HK-2 (cell line): ENCODE measurements around the gene FAM131C.
"Not testable (repeated sequence)": the region's sequence is repeated elsewhere in the genome, so short reads cannot be mapped to it uniquely, and the experiment has no call there.

Source experiments
- DNase-seq: peaks from one replicate; pipeline ENCODE4 v3.0.0-alpha.2; 2018; ENCODE audit not compliant: unreplicated experiment

Gene FAM131C

DNA sequence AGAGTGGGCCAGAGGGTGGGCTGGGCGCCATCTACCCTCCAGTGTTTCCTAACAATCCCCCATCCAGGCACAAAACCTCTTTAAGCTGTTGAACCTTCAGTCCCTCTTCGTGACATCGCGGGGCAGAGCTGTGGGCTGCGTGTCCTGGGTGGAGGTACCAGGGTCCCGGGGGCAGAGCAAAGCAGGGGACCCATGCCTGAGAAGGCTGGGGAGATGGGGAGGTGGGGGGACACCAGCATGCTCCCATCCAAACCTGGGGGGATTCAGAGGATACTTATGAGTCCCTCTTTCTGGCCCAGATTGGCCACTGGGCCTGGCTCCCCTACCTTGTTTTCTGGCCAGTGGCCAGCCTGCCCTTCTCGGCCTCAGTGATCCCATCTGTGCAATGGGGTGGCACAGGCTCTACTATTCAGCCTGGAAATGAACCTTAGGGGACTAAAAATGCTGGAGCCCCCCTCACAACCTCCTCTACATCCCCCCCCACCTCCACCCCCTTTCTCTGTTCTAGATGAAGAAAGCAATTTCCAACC lies 40.3 kb downstream of the FAM131C start:
- not testable (repeated sequence) for DNase-seq

- DNase-seq, result peak; percentile 84
These were observed 40.9 kb downstream of the FAM131C start for GRCh38 chr1:16032388-16033102.

GRCh38 chr1:16031551-16031950 lies 41.9 kb downstream of the FAM131C start:
- DNase-seq, result no peak

- no peak for DNase-seq
These were observed 44.2 kb downstream of the FAM131C start for GRCh38 chr1:16029288-16029687.

DNA sequence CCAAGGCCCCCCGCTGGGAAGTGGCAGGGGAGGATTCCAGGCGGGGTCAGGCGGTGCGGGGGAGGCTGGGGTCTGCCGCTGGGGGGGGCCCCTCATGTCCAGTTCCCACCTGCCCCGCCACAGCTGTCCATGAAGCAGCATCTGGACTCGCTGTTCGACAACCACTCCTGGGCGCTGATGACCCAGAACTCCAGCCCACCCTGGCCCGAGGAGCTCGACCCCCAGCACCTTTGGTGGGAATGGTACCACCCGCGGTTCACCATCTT lies 44.5 kb downstream of the FAM131C start:
- not testable (repeated sequence) for DNase-seq

DNA sequence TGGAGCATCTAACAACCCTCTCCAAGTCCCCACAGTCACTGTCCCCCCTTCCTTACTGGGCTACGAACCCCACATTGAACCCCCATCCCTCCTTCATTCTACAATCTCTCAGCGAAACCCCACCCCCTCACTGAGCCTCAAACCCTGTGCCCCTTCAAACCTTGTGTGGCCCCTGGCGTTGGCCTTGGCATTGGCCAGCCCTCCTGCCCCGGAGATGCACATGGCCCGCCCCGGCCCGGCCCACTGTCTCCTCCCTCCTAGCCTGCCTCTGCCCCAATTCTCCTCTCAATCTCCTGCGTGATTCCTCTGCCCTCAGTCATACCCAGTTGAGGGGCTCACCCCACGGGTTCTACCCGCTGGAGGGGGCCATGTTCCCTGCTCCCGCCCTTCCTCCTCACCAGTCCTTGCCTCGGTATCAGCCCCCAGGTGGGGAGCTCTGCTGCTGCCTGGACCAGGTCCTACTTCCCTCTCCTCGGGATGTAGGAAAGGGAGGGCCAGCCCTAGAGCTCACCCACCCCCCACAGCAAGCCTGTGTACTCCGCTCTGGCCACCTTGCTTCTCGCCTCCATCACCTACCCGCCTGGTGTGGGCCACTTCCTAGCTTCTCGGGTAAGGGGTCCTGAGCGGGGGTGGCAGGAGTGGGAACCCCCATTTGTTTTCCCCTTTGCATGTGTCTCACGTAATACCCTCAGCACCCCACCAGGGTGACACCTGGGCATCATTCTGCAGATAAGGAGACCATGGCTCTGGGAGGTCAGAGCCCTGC lies 45.0 kb downstream of the FAM131C start:
- DNase-seq, result no peak

GRCh38 chr1:16026723-16027484 lies 46.5 kb downstream of the FAM131C start:
- no peak for DNase-seq

GRCh38 chr1:16026302-16026701 lies 47.1 kb downstream of the FAM131C start:
- not testable (repeated sequence) for DNase-seq

DNA sequence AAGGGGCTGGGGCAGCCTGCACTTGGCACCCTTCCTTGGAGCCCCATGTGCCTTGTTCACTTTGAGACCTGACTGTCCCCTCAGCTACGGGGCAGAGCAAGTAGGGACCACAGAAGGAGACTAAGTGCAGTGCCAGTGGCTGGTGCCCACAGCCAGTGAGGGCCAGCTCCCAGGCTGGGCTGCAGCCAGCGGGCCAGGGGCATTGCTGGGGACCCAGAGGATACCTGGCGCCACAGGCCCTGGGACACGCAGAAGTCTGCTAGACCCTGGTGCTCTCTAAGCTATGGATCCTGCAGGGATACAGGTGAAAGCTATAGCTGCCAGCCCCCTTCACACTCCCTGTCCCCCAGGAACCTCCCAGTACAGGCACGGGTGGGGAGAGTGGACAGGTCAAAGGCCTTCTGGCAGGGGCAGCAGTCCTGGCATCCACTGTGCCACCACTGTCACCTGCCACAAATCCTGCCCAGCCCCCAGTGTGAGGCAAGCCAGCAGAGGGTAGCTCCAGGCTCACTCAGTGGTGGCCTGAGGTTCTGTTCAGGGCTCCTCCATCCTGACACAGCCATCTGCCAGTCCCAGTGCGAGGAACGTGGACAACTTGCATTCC lies 50.3 kb downstream of the FAM131C start:
- no peak for DNase-seq

- no peak for DNase-seq
These were observed 51.1 kb downstream of the FAM131C start for GRCh38 chr1:16022393-16022792.

DNA sequence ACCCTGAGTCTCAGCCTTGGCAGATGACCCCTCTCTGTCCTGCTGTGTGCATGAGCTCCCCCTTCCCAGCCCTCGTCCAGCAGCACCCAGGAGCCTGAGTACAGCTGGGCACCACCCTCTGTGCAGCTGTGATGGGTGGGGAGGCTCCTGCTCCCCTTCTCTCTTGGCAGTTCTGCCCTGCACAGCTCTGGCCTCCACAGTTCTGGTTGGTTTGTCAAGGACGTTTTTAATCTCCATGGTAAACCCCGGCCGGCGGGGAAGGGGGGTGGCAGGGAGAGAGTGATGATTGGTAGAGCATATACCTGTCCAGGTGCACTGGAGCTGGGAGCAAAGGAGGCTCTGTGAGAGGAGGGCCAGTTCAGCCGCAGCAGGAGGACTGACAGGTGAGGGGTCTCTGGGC lies 51.8 kb downstream of the FAM131C start, which contains the start of gene CLCNKA:
CLCNKA (plus strand) TSS at position 356 of the 400 bp plus-strand sequence. CDS start 584 bp downstream, outside the sequence.
- no peak for DNase-seq

DNA sequence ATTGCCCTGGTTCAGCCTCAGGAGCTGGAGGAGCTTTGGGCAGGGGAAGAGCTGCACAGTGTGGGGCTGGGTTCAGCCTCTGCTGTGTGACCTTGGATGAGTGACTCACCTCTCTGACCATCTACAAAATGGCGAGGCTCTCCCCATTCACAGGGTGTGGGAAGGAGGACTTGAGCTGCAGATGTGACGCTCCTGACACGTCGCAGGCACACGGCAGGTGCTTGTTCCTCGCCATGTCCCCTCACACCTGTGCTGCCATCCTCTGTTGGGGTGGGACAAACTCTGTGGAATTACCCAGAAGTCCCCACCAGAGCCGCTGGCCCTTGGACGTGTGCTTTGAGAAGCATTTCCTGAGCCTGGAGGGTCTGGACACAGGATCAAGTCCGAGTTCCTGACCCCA lies 52.6 kb downstream of the FAM131C start:
- not testable (repeated sequence) for DNase-seq

- no peak for DNase-seq
These were observed 53.1 kb downstream of the FAM131C start for GRCh38 chr1:16020325-16020724.

GRCh38 chr1:16019644-16020277 lies 53.7 kb downstream of the FAM131C start:
- peak; percentile 47 for DNase-seq

DNA sequence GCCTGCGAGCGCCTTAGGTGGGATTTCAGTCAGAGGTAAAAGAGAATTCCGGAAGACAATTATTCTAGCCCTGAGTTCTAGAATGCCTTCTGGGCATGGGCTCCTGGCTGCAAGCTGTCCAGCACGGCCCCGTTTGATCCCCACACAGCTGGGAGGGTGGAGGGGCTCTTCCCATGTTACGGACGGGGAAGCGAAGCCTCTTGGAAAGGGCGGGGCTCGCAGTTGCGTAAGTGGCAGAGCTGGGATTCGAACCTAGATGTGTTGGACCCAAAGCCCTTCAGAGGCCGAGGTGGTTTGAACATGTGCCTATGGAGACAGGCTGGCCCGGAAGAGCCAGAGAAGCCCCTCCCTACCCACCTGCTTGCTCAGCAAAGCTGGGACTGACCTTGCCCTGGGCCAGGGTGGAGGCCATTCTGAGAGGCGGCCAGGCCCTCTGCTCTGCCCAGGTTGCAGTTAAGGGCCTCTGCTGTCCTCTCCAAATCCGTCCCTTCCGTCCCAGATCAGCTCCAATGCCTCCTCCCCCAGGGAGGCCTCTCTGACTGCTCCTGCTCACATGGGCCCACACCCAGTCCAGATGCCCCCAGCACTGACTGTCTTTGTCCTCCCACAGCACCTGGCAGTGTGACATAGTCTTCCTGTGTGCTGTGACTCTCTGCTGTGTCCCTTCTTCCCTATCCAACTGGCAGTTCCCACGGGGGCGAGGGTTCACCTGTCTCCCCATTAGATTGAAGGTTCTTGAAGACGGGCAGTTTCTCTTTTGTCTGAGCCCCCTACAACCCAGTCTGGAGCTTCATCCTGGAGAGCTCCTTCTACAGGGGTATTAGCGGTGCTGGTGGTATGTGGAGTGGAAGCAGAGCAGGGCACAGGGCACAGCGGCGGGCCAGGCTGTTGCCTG lies 54.5 kb downstream of the FAM131C start:
- DNase-seq, result no peak

GRCh38 chr1:16018308-16018707 lies 55.1 kb downstream of the FAM131C start:
- DNase-seq, result no peak

DNA sequence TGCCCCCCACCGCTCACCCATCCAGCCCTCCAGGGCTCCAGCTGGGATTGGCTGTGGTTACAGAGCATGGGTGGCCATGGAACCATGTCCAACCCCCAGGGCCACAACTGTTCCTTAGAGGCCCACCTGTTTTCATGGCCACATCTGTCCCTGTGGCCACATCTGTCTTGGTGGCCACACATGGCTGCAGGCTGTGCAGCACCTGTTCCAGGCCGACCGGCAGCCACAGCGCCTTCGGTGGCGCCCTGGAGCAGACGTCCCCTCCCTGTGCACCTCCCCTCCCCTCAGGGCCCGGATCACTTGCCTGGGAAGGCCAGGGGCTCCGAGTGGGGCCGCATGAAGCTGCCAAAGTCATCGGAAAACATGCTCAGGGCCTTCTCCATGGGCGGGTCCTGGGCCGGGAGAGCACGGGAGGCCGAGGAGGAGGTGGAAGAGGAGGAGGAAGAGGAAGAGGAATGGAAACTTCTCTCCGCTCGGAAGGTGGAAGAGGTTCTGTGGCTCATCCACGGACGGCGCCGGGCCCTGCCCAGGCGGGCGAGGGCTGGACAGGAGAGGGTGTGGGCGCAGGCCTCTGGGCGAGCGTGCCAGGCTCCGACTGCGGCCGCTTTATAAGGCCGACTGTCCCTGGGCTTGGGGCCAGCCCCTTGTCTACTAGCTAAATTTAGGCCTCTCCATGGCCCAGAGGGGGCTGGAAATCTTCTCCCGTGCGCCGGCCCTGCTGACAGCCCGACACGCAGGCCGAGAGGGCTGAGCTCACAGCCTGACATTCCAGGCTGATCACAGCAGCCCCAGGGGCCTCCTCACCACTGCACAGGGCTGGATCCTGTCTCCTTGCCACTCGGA lies 55.8 kb downstream of the FAM131C start, which contains the start of gene HSPB7:
HSPB7 (minus strand) TSS at position 583 of the 843 bp plus-strand sequence; CDS start at position 503, 80 bp downstream.
- no peak for DNase-seq

GRCh38 chr1:16017076-16017460 lies 56.4 kb downstream of the FAM131C start:
- no peak for DNase-seq
